Loucy (cell line): ENCODE results near the gene TMOD1.

Experiments used
- H2AFZ ChIP-seq: fragments of 200-600 bp; sonication (generic); 2 replicates; pipeline ENCODE4 v1.6.0; 2016; ENCODE audit warnings: antibody characterized with exemption, mild to moderate bottlenecking, low read length, moderate library complexity
- H3F3A ChIP-seq: fragments of 200-600 bp; 2 replicates; pipeline ENCODE4 v1.6.0; 2016; ENCODE audit warnings: antibody characterized with exemption, low read depth, mild to moderate bottlenecking
- H3K27me3 ChIP-seq: fragments of 200-600 bp; sonication (generic); 2 replicates; pipeline ENCODE4 v1.6.1; 2014; ENCODE audit warnings: low read length, mild to moderate bottlenecking; ENCODE audit not compliant: insufficient read depth, poor library complexity, severe bottlenecking
- H3K36me3 ChIP-seq: fragments of 200-600 bp; sonication (generic); 2 replicates; pipeline ENCODE4 v1.6.1; 2016; ENCODE audit warnings: low read length; ENCODE audit not compliant: insufficient read depth
- H3K4me1 ChIP-seq: fragments of 200-600 bp; sonication (generic); 2 replicates; pipeline ENCODE4 v1.5.1; 2014; ENCODE audit warnings: low read length, mild to moderate bottlenecking; ENCODE audit not compliant: insufficient read depth, poor library complexity, severe bottlenecking
- H3K4me2 ChIP-seq: fragments of 200-600 bp; sonication (generic); 2 replicates; pipeline ENCODE4 v1.6.0; 2014; ENCODE audit warnings: antibody characterized with exemption, low read length, low read depth, mild to moderate bottlenecking; ENCODE audit not compliant: poor library complexity, severe bottlenecking
- H3K4me3 ChIP-seq: fragments of 200-600 bp; sonication (generic); 2 replicates; pipeline ENCODE4 v1.5.1; 2014; ENCODE audit warnings: low read length, mild to moderate bottlenecking, mixed read lengths; ENCODE audit not compliant: poor library complexity, severe bottlenecking
- H3K79me2 ChIP-seq: fragments of 200-600 bp; sonication (generic); 2 replicates; pipeline ENCODE4 v1.6.1; 2014; ENCODE audit warnings: low read length; ENCODE audit not compliant: insufficient read depth
- H3K9ac ChIP-seq: fragments of 200-600 bp; sonication (generic); 2 replicates; pipeline ENCODE4 v1.6.0; 2014; ENCODE audit warnings: mild to moderate bottlenecking, low read depth, low read length, moderate library complexity; ENCODE audit not compliant: poor library complexity, severe bottlenecking
- H3K9me2 ChIP-seq: fragments of 200-600 bp; sonication (generic); replicated peaks from 2 replicates; pipeline ENCODE4 v1.6.1; 2016; ENCODE audit warnings: low read depth, low read length, mixed read lengths
- H3K9me3 ChIP-seq: fragments of 200-600 bp; sonication (generic); 2 replicates; pipeline ENCODE4 v1.6.1; 2014; ENCODE audit warnings: mild to moderate bottlenecking, antibody characterized with exemption, low read length, low read depth; ENCODE audit not compliant: insufficient read depth
- H4K20me1 ChIP-seq: fragments of 200-600 bp; sonication (generic); 2 replicates; pipeline ENCODE4 v1.6.0; 2014; ENCODE audit warnings: antibody characterized with exemption, low read length, mild to moderate bottlenecking; ENCODE audit not compliant: insufficient read depth, poor library complexity, severe bottlenecking
- CTCF ChIP-seq: fragments of 200-600 bp; sonication (generic); conservative IDR thresholded peaks from 2 replicates; pipeline ENCODE4 v1.5.1; 2014; ENCODE audit warnings: mild to moderate bottlenecking, antibody characterized with exemption, low read length
- EZH2phosphoT487 ChIP-seq: fragments of 200-600 bp; IDR thresholded peaks from 2 replicates; pipeline ENCODE4 v1.6.1; 2018; ENCODE audit warnings: antibody characterized with exemption, mild to moderate bottlenecking, moderate library complexity, borderline replicate concordance

TMOD1 gene

DNA sequence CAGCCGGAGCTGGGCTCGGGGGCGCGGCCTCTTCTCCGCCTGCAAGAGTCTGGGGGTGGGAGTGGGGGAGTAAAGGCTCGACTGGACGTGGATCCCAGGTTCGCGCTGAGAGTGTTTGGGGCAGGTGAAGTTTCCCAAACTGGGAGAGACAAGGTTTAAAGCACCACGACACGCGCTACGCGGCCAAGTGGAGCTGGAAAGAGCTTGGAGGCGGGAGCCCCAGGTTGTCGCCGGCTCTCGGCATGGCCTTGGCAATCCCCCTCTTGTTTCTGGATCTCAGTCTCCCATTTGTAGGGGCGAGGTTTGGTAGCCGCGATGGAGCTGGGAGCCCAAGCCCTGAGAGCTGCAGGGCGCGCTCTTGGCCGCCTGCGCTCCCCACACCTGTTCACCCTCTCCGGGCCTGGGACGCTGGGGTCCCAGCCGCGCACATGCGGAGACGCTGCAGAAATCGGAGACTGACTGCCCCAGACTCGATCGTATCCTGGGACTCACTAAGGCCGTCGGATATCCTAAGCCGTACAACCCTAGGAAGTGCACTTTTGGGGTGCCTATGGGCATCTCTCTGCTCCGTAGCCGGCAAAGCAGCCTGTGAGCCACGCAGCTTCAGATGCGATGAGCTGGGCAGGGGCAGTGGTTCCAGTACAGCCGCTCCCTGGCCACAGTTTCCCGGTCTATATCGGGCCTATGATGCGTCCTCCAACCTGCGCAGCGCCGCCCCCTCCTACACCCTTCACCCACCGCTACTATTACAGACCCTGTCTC, 937 bp downstream of the TMOD1 start:
- TF ChIP-seq CTCF (no peak), EZH2phosphoT487 (no peak)
- Histone ChIP-seq H3K27me3 (peaks cover 21% of the 10 kb centered on the region), H4K20me1 (no peaks in the 10 kb centered on the region), H3K4me1 (peaks cover 6% of the 10 kb centered on the region), H3K36me3 (no peaks in the 10 kb centered on the region), H3K9me2 (no peaks in the 10 kb centered on the region), H2AFZ (no peak overlapping the region), H3K79me2 (no peaks in the 10 kb centered on the region), H3K9ac (no peak overlapping the region), H3F3A (0 out of 2 replicates have a peak, but pooled peaks cover 3% of the 10 kb centered on the region), H3K4me2 (no peak overlapping the region), H3K9me3 (no peaks in the 10 kb centered on the region), H3K4me3 (no peak overlapping the region)

GRCh38 chr9:97502984-97503861, 1.8 kb downstream of the TMOD1 start:
- no peak overlapping the region for H3K9ac ChIP-seq
- H3K4me3 ChIP-seq: no peak overlapping the region
- H3K4me2 ChIP-seq: no peak overlapping the region
- H2AFZ ChIP-seq: no peak overlapping the region
- no peaks in the 10 kb centered on the region for H3K9me3 ChIP-seq
- TF ChIP-seq EZH2phosphoT487 (no peak), CTCF (no peak)
- H3K36me3 ChIP-seq: no peaks in the 10 kb centered on the region
- 0 out of 2 replicates have a peak, but pooled peaks cover 3% of the 10 kb centered on the region for H3F3A ChIP-seq
- no peaks in the 10 kb centered on the region for H4K20me1 ChIP-seq
- H3K27me3 ChIP-seq: peaks cover 21% of the 10 kb centered on the region
- H3K79me2 ChIP-seq: no peaks in the 10 kb centered on the region
- H3K9me2 ChIP-seq: no peaks in the 10 kb centered on the region
- peaks cover 6% of the 10 kb centered on the region for H3K4me1 ChIP-seq

- H3F3A ChIP-seq: 0 out of 2 replicates have a peak, but pooled peaks cover 3% of the 10 kb centered on the region
- H3K27me3 ChIP-seq: peaks cover 21% of the 10 kb centered on the region
- TF ChIP-seq EZH2phosphoT487: no peak
- no peak for TF ChIP-seq CTCF
- no peaks in the 10 kb centered on the region for H4K20me1 ChIP-seq
- H3K36me3 ChIP-seq: no peaks in the 10 kb centered on the region
- H3K4me1 ChIP-seq: peaks cover 6% of the 10 kb centered on the region
- no peak overlapping the region for H3K4me3 ChIP-seq
- no peaks in the 10 kb centered on the region for H3K9me3 ChIP-seq
- H2AFZ ChIP-seq: no peak overlapping the region
- H3K9ac ChIP-seq: no peak overlapping the region
- no peaks in the 10 kb centered on the region for H3K9me2 ChIP-seq
- H3K79me2 ChIP-seq: no peaks in the 10 kb centered on the region
- H3K4me2 ChIP-seq: no peak overlapping the region
Measured at GRCh38 chr9:97503862-97504210, 2.4 kb downstream of the TMOD1 start.
